Measurements from ENCODE around the gene RNU7-1.

DNA sequence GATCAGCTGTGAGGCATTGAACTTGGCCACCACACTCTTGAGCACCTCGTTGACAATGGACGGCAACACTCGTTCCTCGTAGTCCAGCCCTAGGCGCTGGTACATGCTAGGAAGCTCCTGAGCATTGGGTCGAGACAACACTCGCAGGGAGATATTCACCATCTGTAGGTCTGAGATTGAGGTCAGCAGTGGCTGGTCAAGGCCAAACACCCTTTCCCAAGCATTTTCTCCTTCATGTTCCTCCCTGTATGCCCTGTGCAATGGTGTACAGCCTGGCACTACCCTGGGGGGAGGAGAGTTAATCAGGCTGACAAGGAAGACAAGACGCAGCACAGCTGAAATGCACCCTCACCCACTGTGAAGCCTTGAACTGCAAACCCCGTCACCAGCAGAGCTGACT is 24.8 kb downstream of the RNU7-1 start:
- TF ChIP-seq, protein P1, sequence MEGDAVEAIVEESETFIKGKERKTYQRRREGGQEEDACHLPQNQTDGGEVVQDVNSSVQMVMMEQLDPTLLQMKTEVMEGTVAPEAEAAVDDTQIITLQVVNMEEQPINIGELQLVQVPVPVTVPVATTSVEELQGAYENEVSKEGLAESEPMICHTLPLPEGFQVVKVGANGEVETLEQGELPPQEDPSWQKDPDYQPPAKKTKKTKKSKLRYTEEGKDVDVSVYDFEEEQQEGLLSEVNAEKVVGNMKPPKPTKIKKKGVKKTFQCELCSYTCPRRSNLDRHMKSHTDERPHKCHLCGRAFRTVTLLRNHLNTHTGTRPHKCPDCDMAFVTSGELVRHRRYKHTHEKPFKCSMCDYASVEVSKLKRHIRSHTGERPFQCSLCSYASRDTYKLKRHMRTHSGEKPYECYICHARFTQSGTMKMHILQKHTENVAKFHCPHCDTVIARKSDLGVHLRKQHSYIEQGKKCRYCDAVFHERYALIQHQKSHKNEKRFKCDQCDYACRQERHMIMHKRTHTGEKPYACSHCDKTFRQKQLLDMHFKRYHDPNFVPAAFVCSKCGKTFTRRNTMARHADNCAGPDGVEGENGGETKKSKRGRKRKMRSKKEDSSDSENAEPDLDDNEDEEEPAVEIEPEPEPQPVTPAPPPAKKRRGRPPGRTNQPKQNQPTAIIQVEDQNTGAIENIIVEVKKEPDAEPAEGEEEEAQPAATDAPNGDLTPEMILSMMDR (IDR thresholded peaks at IDR 0.05), result no peak
- no peak for TF ChIP-seq POLR2AphosphoS5 (IDR thresholded peaks at IDR 0.05)

All from breast epithelium (tissue), 3 donors.